HCT116 (cell line): Measurements from ENCODE around the gene ADARB1. TPM values are rescaled to one million over a fixed set of nuclear protein-coding genes. Genes with fewer than 3 reads are reported as not detected.

ENCODE experiments used
- ATAC-seq: fragments of 200-7000 bp; cut with Tn5 transposase; 2 replicates; pipeline ENCODE4 v1.9.1; 2020; ENCODE audit warnings: mild to moderate bottlenecking, moderate library complexity
- BruUV-seq: library from RNA; stranded (reverse); fragments of 400-500 nt; replicated peaks from 2 replicates; lab custom pipeline; 2021; lab: Mats Ljungman, UMichigan
- CTCF ChIA-PET: fragments of 300-600 bp; sonication (Branson Sonifier 250); formaldehyde crosslinking; loops from one replicate; lab custom pipeline; 2021; ENCODE audit warnings: antibody characterized with exemption; lab: Charles Lee
- POLR2A ChIA-PET: fragments of 300-600, 350-600 bp; sonication (Branson Sonifier 250); formaldehyde crosslinking; loops from one replicate; lab custom pipeline; 2021; ENCODE audit warnings: antibody characterized with exemption; lab: Charles Lee
- RAD21 ChIA-PET, 2 experiments: fragments of 300-600 bp; sonication (Branson Sonifier 250); formaldehyde crosslinking; loops; one replicate each; lab custom pipeline; 2023; ENCODE audit warnings: low total read pairs in 2 of 2; ENCODE audit not compliant: uncharacterized antibody in 2 of 2, unreplicated experiment in 2 of 2, low non-redundant PET in 1 of 2; lab: Charles Lee
- DNase-seq: peaks from one replicate; pipeline ENCODE4 v3.0.0-alpha.2; 2010; ENCODE audit warnings: low read depth, low spot score
- H2AFZ ChIP-seq: fragments of 200-600 bp; shearing (Covaris generic), sonication (generic); 2 replicates; pipeline ENCODE4 v1.6.1; 2017; ENCODE audit warnings: low read depth, mixed run types, mixed read lengths, antibody characterized with exemption, low read length; ENCODE audit not compliant: poor library complexity, severe bottlenecking
- H3K27ac ChIP-seq: 2 replicates; pipeline ENCODE4 v1.5.1; 2012; ENCODE audit warnings: low read depth, low read length
- H3K27me3 ChIP-seq: fragments of 200-600 bp; sonication (generic); 2 replicates; pipeline ENCODE4 v1.6.1; 2016; ENCODE audit warnings: mixed run types, low read length, mixed read lengths; ENCODE audit not compliant: insufficient read depth
- H3K36me3 ChIP-seq, 2 experiments: fragments of 200-500 bp in 1 of 2; fragments of 200-600 bp in 1 of 2; sonication (Bioruptor generic) in 1 of 2; sonication (generic) in 1 of 2; 2 replicates each; pipeline versions ENCODE4 v1.5.1 to v1.6.1; 2014 to 2016; ENCODE audit warnings: low read length in 2 of 2, inconsistent platforms in 1 of 2, mixed read lengths in 1 of 2, mixed run types in 1 of 2; ENCODE audit not compliant: insufficient read depth in 2 of 2, control insufficient read depth in 1 of 2
- H3K4me1 ChIP-seq, 2 experiments: fragments of 200-600 bp in 1 of 2; sonication (generic) in 1 of 2; 2 replicates each; pipeline versions ENCODE4 v1.5.1 to v1.6.1; 2012 to 2017; ENCODE audit warnings: low read length in 2 of 2, inconsistent platforms in 1 of 2, mild to moderate bottlenecking in 1 of 2, mixed read lengths in 1 of 2, mixed run types in 1 of 2, moderate library complexity in 1 of 2; ENCODE audit not compliant: insufficient read depth in 2 of 2, control insufficient read depth in 1 of 2
- H3K4me2 ChIP-seq: fragments of 200-600 bp; sonication (generic); 2 replicates; pipeline ENCODE4 v1.6.1; 2017; ENCODE audit warnings: mixed run types, low read length, mixed read lengths
- H3K4me3 ChIP-seq, 2 experiments: fragments of 200-600 bp in 1 of 2; sonication (generic) in 1 of 2; replicated peaks in 1 of 2; 2 replicates each; pipeline ENCODE4 v1.5.1; 2011 to 2016; ENCODE audit warnings: low read length in 2 of 2, control low read depth in 1 of 2, low read depth in 1 of 2, mild to moderate bottlenecking in 1 of 2, mixed read lengths in 1 of 2, mixed run types in 1 of 2
- H3K79me2 ChIP-seq: fragments of 200-600 bp; sonication (generic); 2 replicates; pipeline ENCODE4 v1.6.1; 2017; ENCODE audit warnings: mild to moderate bottlenecking, mixed run types, low read length, moderate library complexity, mixed read lengths; ENCODE audit not compliant: insufficient read depth
- H3K9ac ChIP-seq: fragments of 200-600 bp; sonication (generic); 2 replicates; pipeline ENCODE4 v1.6.1; 2016; ENCODE audit warnings: low read length, mixed read lengths
- H3K9me2 ChIP-seq: fragments of 200-600 bp; sonication (generic), shearing (Covaris generic); 2 replicates; pipeline ENCODE4 v1.6.1; 2017; ENCODE audit warnings: mixed run types, mild to moderate bottlenecking, moderate library complexity; ENCODE audit not compliant: insufficient read depth
- H3K9me3 ChIP-seq, 2 experiments: fragments of 200-500 bp in 1 of 2; fragments of 200-600 bp in 1 of 2; sonication (Bioruptor generic) in 1 of 2; sonication (generic) in 1 of 2; 2 replicates each; pipeline ENCODE4 v1.6.1; 2014 to 2017; ENCODE audit warnings: low read length in 2 of 2, mixed read lengths in 2 of 2, inconsistent platforms in 1 of 2, low read depth in 1 of 2, mild to moderate bottlenecking in 1 of 2, mixed run types in 1 of 2, moderate library complexity in 1 of 2; ENCODE audit not compliant: control insufficient read depth in 1 of 2, insufficient read depth in 1 of 2
- H4K20me1 ChIP-seq: fragments of 200-600 bp; sonication (generic), shearing (Covaris generic); 2 replicates; pipeline ENCODE4 v1.6.1; 2017; ENCODE audit warnings: mixed run types, mild to moderate bottlenecking, moderate library complexity; ENCODE audit not compliant: insufficient read depth
- CBX3 ChIP-seq: IDR thresholded peaks from 2 replicates; pipeline ENCODE4 v1.6.1; 2012; ENCODE audit warnings: low read depth
- EZH2phosphoT487 ChIP-seq: fragments of 200-600 bp; IDR thresholded peaks from 2 replicates; pipeline ENCODE4 v1.6.1; 2018; ENCODE audit warnings: antibody characterized with exemption, borderline replicate concordance
- FOSL1 ChIP-seq: IDR thresholded peaks from 2 replicates; pipeline ENCODE4 v1.6.1; 2012; ENCODE audit warnings: low read depth
- POLR2A ChIP-seq: IDR thresholded peaks from 2 replicates; pipeline ENCODE4 v1.7.0; 2011; ENCODE audit warnings: borderline replicate concordance; ENCODE audit not compliant: insufficient read depth, insufficient read length; ENCODE audit errors: extremely low read depth
- POLR2AphosphoS5 ChIP-seq: IDR thresholded peaks from 2 replicates; pipeline ENCODE4 v1.6.1; 2011; ENCODE audit warnings: mild to moderate bottlenecking, low read depth, low read length, moderate library complexity
- RAD21 ChIP-seq: IDR thresholded peaks from 2 replicates; pipeline ENCODE4 v1.6.1; 2012; ENCODE audit warnings: low read depth, mild to moderate bottlenecking
- SIN3A ChIP-seq: IDR thresholded peaks from 2 replicates; pipeline ENCODE4 v1.6.1; 2012; ENCODE audit warnings: low read depth
- SP1 ChIP-seq: IDR thresholded peaks from 2 replicates; pipeline ENCODE4 v1.6.1; 2012; ENCODE audit warnings: low read depth
- ZNF274 ChIP-seq: fragments of 200-500 bp; sonication (Bioruptor generic); IDR thresholded peaks from 2 replicates; pipeline ENCODE4 v1.6.1; 2014; ENCODE audit warnings: mild to moderate bottlenecking, low read depth, low read length, inconsistent platforms
- intact Hi-C: fragments of 100-400 bp; cut with micrococcal nuclease; formaldehyde crosslinking; loops from 2 replicates; pipeline ENCODE4 v1.10.0; 2022
- total RNA-seq: library from RNA; stranded (reverse); gene quantifications from one replicate; pipeline ENCODE4 v1.2.1, GENCODE V29; 2021; ENCODE audit not compliant: unreplicated experiment
- TF ChIP-seq, protein P1 (sequence below): IDR thresholded peaks from 2 replicates; pipeline ENCODE4 v1.6.1; 2012; ENCODE audit warnings: low read depth
- TF ChIP-seq, protein P2 (sequence below), 3 experiments: fragments of 200-600 bp in 1 of 3; sonication (generic) in 1 of 3; IDR thresholded peaks in 2 of 3; conservative IDR thresholded peaks in 1 of 3; 2 replicates each; pipeline ENCODE4 v1.5.1; 2012 to 2017; ENCODE audit warnings: low read depth in 2 of 3, low read length in 2 of 3, antibody characterized with exemption in 1 of 3, borderline replicate concordance in 1 of 3, control low read depth in 1 of 3, mild to moderate bottlenecking in 1 of 3, mixed read lengths in 1 of 3, mixed run types in 1 of 3, moderate library complexity in 1 of 3; ENCODE audit not compliant: insufficient read depth in 1 of 3

ADARB1 gene
- total RNA-seq, 1 experiment from 2014 or later = 13.5 TPM

DNA sequence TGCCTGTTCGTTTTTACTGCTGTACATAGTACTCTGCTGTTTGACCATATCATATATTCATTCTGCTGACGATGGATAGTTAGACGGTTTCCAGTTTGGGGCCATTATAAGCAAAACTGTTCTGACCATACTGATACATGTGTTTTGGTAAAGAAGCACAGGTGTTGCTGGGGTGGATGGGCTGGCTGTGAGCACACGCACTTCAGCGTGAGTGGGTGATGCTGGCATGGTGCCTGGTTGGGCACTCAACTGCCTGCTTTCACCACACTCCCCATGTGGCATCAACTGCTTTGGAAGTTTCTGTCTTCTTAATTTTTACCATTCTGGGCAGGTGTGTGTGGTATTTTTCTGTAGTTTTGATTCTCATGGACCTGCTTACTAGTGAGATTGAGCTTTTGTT, 37.3 kb downstream of the ADARB1 start:
- no peak for DNase-seq
- no peak overlapping the region for H3K4me2 ChIP-seq
- no peak overlapping the region for H3K27ac ChIP-seq
- no peaks in the 10 kb centered on the region for H3K36me3 ChIP-seq
- intact Hi-C loops = no loop called here
- no peak overlapping the region for H3K4me3 ChIP-seq
- no peak overlapping the region for H2AFZ ChIP-seq
- H3K9me2 ChIP-seq = no peaks in the 10 kb centered on the region
- no peaks in the 10 kb centered on the region for H4K20me1 ChIP-seq
- RAD21 ChIA-PET = no interaction called here
- no peaks in the 10 kb centered on the region for H3K79me2 ChIP-seq
- POLR2A ChIA-PET = no interaction called here
- no peaks in the 10 kb centered on the region for H3K9me3 ChIP-seq
- H3K4me1 ChIP-seq = no peaks in the 10 kb centered on the region
- H3K9ac ChIP-seq = no peak overlapping the region
- CTCF ChIA-PET = interaction anchor here (1.7 kb wide), 1 partner anchor 9 kb away, joined by 4 read pairs; no protein-coding TSS in a partner anchor
- BruUV-seq = no TSS peak
- TF ChIP-seq POLR2A (no peak), FOSL1 (no peak), RAD21 (no peak), EZH2phosphoT487 (no peak), POLR2AphosphoS5 (no peak), SIN3A (no peak), ZNF274 (no peak), CBX3 (no peak), SP1 (no peak)
- TF ChIP-seq, protein P1, sequence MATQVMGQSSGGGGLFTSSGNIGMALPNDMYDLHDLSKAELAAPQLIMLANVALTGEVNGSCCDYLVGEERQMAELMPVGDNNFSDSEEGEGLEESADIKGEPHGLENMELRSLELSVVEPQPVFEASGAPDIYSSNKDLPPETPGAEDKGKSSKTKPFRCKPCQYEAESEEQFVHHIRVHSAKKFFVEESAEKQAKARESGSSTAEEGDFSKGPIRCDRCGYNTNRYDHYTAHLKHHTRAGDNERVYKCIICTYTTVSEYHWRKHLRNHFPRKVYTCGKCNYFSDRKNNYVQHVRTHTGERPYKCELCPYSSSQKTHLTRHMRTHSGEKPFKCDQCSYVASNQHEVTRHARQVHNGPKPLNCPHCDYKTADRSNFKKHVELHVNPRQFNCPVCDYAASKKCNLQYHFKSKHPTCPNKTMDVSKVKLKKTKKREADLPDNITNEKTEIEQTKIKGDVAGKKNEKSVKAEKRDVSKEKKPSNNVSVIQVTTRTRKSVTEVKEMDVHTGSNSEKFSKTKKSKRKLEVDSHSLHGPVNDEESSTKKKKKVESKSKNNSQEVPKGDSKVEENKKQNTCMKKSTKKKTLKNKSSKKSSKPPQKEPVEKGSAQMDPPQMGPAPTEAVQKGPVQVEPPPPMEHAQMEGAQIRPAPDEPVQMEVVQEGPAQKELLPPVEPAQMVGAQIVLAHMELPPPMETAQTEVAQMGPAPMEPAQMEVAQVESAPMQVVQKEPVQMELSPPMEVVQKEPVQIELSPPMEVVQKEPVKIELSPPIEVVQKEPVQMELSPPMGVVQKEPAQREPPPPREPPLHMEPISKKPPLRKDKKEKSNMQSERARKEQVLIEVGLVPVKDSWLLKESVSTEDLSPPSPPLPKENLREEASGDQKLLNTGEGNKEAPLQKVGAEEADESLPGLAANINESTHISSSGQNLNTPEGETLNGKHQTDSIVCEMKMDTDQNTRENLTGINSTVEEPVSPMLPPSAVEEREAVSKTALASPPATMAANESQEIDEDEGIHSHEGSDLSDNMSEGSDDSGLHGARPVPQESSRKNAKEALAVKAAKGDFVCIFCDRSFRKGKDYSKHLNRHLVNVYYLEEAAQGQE = no peak
- TF ChIP-seq, protein P2, sequence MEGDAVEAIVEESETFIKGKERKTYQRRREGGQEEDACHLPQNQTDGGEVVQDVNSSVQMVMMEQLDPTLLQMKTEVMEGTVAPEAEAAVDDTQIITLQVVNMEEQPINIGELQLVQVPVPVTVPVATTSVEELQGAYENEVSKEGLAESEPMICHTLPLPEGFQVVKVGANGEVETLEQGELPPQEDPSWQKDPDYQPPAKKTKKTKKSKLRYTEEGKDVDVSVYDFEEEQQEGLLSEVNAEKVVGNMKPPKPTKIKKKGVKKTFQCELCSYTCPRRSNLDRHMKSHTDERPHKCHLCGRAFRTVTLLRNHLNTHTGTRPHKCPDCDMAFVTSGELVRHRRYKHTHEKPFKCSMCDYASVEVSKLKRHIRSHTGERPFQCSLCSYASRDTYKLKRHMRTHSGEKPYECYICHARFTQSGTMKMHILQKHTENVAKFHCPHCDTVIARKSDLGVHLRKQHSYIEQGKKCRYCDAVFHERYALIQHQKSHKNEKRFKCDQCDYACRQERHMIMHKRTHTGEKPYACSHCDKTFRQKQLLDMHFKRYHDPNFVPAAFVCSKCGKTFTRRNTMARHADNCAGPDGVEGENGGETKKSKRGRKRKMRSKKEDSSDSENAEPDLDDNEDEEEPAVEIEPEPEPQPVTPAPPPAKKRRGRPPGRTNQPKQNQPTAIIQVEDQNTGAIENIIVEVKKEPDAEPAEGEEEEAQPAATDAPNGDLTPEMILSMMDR (IDR thresholded peaks at IDR 0.05 in 2 of 3, conservative IDR thresholded peaks at IDR 0.05 in 1 of 3; ENCODE audit: borderline replicate concordance in 1 of 3, insufficient read depth in 1 of 3, low read depth in 2 of 3, low read length in 2 of 3) = no peak
- H3K27me3 ChIP-seq = no peaks in the 10 kb centered on the region
- ATAC-seq = no peak
